Stimulated activated CD4-positive, alpha-beta T cell treated with anti-CD3 and anti-CD28 coated beads, Interleukin-1b, Interleukin-23, amount 100 ng/mL, for 48 hours (primary cell): Measurements from ENCODE around the gene NAA50.

Source experiments
- DNase-seq: peaks from one replicate; pipeline ENCODE4 v3.0.0-alpha.2; 2020

The NAA50 gene

DNA sequence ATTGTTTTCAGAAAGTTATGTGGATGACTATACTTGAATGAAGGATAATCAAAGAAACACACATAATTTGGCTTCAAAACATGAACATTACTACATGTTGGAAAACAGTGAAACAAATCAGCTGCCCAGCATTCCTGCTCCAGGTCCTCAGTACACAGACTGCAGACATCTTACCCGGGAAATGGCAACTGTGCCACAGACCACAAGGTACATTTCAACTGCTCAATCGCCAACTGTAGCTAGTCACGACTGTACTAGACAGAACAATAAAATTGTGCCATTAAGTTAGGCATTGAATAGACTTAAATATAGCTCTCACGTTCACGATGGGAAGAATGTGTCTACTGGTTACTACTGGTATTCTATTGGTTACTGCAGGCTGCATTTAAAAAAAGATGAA lies 5.0 kb downstream of the NAA50 start:
- DNase-seq, result no peak

GRCh38 chr3:113736548-113737089 lies 9.4 kb downstream of the NAA50 start:
- DNase-seq, result no peak

- no peak for DNase-seq
Measured at GRCh38 chr3:113731694-113732093, 14.4 kb downstream of the NAA50 start.

- DNase-seq, result no peak
Measured at GRCh38 chr3:113730550-113730949, 15.5 kb downstream of the NAA50 start.

DNA sequence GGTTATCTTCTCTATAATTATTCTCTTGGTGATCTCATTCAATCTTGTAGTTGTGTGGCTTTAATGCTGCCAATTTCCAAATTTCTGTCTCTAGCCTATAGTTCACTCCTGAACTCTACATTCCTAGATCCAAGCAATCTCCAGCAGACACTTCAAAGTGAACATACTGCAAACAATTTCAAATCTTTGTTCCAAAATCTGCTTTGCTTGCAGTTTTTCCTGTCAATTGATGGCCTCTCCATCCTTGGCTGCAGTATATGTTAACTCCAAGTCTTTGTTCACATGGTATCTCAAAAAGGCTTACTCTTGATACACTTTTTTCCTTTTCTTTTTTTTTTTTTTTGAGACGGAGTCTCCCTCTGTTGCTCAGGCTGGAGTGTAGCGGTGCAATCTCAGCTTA lies 17.4 kb downstream of the NAA50 start:
- no peak for DNase-seq

GRCh38 chr3:113721636-113722035 lies 24.4 kb downstream of the NAA50 start:
- DNase-seq, result no peak

DNA sequence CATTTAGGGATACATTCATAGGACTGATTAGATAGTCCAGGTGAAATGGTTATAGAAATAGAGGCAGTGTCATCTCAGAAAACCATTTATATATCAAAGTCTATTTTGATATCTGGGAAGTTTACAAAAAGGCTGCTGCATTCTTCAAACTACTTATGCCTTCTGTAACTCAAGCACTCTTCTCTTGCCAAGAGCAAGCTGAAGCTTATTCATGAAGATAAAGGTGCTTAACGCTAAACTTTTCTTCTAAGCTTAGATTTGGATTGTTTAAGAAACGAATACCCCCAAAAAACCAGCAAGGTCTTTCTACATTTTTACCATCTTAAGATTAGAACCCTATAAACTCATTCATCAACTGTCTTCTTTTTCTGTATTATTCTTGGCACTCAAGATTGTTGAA lies 26.3 kb downstream of the NAA50 start:
- DNase-seq, result no peak

- DNase-seq, result no peak
Measured at GRCh38 chr3:113719294-113719693, 26.8 kb downstream of the NAA50 start.

DNA sequence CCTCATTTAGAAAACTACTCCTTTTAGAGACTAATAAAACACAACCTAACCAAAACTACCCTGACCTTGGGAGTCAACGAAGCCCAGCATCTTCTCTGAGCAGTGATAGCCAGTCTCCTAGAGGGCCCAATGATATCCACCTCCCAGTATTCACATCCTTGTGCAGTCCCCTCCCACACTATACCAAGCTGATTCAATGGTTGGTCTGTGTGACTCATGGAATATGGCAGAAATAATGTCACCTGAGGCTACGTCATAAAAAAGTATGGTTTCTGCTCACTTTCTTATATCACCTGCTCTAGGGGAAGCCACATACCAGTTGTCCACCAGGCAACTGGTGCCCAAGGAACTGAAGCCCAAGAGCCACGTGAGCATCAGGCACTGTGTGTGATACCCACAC lies 28.2 kb downstream of the NAA50 start:
- DNase-seq, result no peak

DNA sequence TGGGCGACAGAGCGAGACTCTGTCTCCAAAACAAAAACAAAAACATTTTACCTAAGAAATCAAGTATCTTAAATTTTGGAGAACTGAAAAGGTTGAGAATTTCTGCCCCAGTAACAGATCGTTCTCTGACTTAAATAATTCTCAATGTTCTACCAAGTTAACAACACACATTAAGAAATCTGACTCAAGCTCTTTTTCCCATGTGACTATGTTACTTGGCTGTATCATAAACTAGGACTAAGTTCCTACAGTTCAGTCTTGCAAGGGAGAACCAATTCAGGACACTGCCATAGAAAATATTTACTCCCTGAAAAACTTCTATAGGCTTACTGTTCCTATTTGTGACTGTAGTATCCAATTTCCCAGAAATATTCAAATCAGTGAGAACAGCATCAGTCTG lies 28.7 kb downstream of the NAA50 start:
- no peak for DNase-seq

DNA sequence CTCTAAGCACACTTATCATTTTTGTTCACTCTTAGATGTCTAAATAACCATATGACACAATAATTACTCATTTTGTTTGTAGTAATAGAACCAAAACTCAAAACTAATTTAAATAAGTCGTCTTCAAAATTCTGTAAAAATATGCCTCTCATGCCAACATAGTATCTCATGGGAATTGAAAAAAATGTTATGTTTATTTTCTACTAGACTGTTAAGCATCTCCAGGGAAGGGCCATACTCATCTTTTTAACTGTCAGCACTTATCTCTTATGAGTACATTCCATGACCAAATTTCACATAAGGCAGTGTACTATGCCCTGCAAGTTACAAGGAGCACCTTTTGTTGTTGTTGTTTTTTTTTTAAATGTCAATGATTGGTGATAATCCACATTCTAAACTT lies 31.3 kb downstream of the NAA50 start:
- DNase-seq, result no peak

GRCh38 chr3:113712129-113712528 lies 33.9 kb downstream of the NAA50 start:
- DNase-seq, result no peak

DNA sequence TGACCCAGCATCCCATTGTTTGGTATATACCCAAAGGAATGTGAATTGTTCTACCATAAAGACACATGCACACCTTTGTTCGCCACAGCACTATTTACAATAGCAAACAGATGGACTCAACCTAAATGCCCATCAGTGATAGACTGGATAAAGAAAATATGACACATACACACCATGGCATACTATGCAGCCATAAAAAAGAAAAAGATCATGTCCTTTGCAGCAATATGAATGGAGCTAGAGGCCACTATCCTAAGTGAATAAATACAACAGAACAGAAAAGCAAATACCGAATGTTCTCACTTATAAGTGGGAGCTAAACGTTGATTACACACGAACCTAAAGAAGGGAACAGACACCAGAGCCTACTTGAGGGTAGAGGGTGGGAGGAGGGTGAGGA lies 38.2 kb downstream of the NAA50 start:
- DNase-seq, result no peak

GRCh38 chr3:113698956-113699355 lies 47.1 kb downstream of the NAA50 start:
- peak; percentile 16 for DNase-seq

DNA sequence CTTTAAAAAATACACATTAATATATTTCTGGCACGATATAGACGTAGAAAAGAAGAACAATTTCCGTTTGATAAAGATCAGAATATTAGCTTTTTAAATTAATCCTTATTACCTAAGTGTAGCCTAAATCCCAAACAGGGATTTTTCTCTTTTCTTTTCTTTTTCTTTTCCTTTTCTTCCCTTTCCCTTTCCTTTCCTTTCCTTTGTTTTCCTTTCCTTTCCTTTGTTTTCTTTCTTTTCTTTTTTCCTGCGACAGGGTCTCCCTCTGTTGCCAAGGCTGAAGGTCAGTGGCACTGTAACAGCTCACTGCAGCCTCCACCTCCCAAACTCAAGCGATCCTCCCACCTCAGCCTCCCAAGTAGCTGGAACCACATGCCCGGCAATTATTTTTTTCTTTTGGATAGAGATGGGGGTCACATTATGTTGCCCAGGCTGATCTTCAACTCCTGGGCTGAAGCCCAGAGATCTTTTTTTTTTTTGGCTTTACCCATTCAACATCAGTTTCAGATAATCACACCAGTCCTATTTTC lies 47.8 kb downstream of the NAA50 start:
- DNase-seq, result no peak

GRCh38 chr3:113697500-113698090 lies 48.5 kb downstream of the NAA50 start:
- no peak for DNase-seq

GRCh38 chr3:113696658-113697499 lies 49.2 kb downstream of the NAA50 start:
- DNase-seq, result peak; percentile 99

GRCh38 chr3:113695786-113696645 lies 50.0 kb downstream of the NAA50 start, which contains the start of gene USF3:
Gene USF3 (minus strand): TSS chr3:113696642. CDS start chr3:113674878, 21,764 bp downstream.
- peak; percentile 80 for DNase-seq

- DNase-seq, result no peak
Measured at GRCh38 chr3:113695431-113695785, 50.6 kb downstream of the NAA50 start.

GRCh38 chr3:113690482-113690881 lies 55.6 kb downstream of the NAA50 start:
- no peak for DNase-seq

- no peak for DNase-seq
Measured at GRCh38 chr3:113685956-113686721, 59.9 kb downstream of the NAA50 start.

GRCh38 chr3:113685124-113685523 lies 60.9 kb downstream of the NAA50 start:
- no peak for DNase-seq
